ENCODE results near the gene INO80.

Gene INO80

DNA sequence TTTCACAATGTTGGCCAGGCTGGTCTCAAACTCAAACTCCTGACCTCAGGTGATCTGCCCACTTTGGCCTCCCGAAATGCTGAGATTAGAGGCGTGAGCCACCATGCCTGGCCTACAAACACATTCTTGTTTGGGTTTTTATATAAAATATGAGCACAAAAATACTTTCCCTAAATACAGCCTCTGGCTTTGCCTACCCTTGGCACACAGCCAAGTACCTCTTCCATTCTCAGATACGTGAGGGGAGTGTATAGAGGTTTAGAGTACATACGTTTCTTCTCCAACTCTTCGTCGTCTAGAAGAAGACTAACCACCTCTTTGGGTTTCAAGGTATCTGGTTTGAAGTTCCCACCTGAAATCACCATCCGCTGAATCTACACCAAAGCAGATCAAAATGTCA, 129.3 kb downstream of the INO80 start:
- DNase-seq (ENCODE audit: low spot score) = no peak

DNA sequence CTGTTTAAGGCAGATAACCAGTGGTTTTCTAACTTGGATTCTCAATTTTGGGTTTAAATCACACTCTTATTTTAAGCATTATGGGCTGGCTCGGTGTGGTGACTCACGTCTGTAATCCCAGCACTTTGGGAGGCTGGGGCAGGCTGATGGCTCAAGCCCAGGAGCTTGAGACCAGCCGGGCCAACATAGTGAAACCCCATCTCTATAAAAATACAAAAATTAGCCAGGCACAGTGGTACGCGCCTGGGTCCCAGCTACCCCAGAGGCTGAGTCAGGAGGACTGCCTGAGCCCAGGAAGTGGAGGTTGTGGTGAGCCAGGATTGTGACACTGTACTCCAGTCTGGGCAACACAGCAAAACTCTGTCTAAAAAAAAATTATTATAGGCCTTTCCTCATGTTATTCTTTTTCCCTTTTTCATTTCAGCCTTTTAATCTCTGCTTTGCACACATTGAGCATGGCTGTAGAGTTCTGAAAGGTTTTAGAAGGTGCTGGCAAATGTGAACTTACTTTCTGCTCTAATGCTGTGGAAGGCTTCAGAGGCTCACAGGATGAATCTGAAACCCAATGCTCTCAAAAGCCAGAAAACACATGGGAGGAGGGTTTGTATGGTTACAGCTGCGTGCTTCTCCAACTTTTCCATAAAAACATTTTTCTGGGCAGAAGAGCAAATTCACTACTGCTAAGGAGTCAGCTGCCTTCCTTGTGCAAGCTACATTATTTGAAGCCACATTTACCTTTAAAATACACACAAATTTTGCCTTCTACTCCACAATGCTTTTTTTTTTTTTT, 130.3 kb downstream of the INO80 start:
- TF ChIP-seq, protein P1, sequence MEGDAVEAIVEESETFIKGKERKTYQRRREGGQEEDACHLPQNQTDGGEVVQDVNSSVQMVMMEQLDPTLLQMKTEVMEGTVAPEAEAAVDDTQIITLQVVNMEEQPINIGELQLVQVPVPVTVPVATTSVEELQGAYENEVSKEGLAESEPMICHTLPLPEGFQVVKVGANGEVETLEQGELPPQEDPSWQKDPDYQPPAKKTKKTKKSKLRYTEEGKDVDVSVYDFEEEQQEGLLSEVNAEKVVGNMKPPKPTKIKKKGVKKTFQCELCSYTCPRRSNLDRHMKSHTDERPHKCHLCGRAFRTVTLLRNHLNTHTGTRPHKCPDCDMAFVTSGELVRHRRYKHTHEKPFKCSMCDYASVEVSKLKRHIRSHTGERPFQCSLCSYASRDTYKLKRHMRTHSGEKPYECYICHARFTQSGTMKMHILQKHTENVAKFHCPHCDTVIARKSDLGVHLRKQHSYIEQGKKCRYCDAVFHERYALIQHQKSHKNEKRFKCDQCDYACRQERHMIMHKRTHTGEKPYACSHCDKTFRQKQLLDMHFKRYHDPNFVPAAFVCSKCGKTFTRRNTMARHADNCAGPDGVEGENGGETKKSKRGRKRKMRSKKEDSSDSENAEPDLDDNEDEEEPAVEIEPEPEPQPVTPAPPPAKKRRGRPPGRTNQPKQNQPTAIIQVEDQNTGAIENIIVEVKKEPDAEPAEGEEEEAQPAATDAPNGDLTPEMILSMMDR (IDR thresholded peaks at IDR 0.05; ENCODE audit: extremely low read depth, missing control alignments) = no peak
- no peak for DNase-seq (ENCODE audit: low spot score)

More for the DNA sequence above, 129.3 kb downstream of the INO80 start:
- TF ChIP-seq, protein P1 (IDR thresholded peaks at IDR 0.05; ENCODE audit: extremely low read depth, missing control alignments) = no peak

DNA sequence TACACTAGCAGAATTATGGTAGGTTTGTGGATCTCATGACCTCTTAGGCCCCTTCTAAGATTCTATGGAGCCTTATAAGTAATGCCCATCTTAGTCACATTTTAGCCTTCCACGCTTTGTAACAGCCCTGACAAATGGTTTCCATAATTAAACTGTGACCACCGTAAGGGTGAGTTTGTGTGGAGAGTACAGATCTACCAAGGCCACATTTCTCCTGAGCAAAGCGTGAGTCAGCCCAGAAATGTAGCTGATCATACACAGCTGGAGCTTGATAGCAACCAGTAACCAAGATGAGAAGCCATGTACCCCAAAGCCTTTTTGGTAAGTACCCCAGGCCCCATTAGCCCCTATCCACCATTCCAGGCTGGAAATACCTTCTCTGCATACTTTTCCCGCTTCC, 131.1 kb downstream of the INO80 start:
- no peak for DNase-seq (ENCODE audit: low spot score)
- TF ChIP-seq, protein P1 (IDR thresholded peaks at IDR 0.05; ENCODE audit: extremely low read depth, missing control alignments) = no peak

DNA sequence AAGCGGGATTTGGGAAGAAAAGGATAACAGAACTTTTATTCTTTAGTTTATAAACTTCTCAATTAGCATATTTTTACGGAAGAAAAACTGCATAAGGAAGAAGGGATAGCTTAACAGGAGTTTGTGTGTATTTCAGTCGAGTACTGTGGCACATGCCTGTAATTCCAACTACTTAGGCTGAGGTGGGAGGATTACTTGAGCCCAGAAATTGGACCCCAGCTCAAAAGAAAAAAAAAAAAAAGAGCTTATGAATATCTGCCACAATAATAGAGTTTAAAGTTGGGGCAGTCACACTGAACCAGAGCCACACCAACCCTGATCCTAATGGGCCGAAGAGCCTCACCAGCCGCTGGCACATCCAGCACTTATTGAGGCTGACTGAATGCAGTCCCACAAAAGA, 131.7 kb downstream of the INO80 start:
- DNase-seq (ENCODE audit: low spot score) = no peak
- TF ChIP-seq, protein P1 (IDR thresholded peaks at IDR 0.05; ENCODE audit: extremely low read depth, missing control alignments) = no peak

DNA sequence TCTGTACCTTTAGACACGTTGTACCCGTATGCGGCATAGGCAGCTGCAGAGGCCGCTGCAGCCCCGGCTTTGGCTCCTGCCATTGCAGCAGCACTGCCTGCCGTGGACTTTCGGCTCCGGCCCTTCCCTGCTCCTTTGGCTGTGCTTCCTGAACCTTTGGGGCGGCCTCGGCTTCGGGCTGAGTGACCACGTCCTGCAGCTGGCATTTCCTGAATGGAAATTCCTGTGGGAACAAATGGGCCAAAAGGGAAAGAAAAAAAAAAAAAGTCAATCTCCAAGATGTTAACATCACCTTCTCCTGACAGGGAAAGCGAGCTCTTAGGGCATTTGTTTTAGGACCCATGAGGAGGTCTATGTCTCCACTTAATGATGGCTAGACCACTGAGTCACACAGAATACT, 133.2 kb downstream of the INO80 start:
- DNase-seq (ENCODE audit: low spot score) = no peak
- TF ChIP-seq, protein P1 (IDR thresholded peaks at IDR 0.05; ENCODE audit: extremely low read depth, missing control alignments) = no peak

DNA sequence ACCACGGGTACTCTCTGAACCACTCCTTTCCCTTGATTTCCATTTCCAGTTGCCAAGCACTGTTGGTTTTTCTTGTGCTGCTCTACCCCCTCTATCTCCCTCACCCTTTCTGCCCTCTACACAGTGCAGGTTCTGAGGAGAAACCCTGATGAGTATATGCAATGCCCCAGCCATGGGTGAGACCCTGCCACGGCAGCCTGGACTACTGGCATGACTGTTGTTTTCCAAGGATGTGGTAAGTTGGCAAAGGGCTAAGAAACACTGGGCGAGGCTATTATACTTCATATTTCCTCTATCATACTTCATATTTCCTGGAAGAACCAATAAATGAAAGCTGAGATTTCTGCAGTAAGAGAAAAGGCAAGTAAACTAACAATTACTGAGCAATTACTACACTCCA, 134.9 kb downstream of the INO80 start:
- DNase-seq (ENCODE audit: low spot score) = no peak
- TF ChIP-seq, protein P1 (IDR thresholded peaks at IDR 0.05; ENCODE audit: extremely low read depth, missing control alignments) = no peak

DNA sequence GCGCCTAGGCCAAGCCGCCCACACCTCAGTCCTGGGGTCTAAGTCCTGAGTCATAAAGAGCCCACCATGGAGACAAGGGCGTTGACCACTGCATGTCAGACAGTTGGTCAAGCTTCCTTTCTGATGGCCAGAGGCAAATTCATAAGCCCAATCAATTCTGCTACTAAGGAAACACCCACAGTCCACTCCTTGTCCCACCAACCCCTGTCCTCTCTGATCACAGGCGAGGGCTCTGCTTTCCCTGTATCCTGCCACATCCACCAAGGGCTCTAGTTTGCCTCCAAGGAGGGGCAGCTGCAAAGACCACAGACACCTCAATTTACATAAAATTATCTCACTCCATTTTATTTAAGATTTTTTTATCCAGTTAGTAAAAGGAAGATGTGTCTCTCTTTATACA, 137.5 kb downstream of the INO80 start:
- DNase-seq (ENCODE audit: low spot score) = no peak
- TF ChIP-seq, protein P1 (IDR thresholded peaks at IDR 0.05; ENCODE audit: extremely low read depth, missing control alignments) = no peak
